NCI-H2227 treated with DMSO at 0.1 percent for 48 hours (cell line): ENCODE results near the gene BRAT1.
"Not testable (repeated sequence)": the region's sequence is repeated elsewhere in the genome, so short reads cannot be mapped to it uniquely, and the experiment has no call there.

Source experiments
- DNase-seq: peaks from one replicate; lab custom pipeline; 2025; lab: John Stamatoyannopoulos, UW

The BRAT1 gene

GRCh38 chr7:2555121-2556052, at the start of gene BRAT1:
Gene BRAT1, minus strand, starts transcription at chr7:2555524. Its CDS starts 1,093 bp downstream, at chr7:2554431.
- DNase-seq, result peak; percentile 93

- DNase-seq, result no peak
These were observed 49.4 kb upstream of the BRAT1 start for GRCh38 chr7:2604608-2605174.

GRCh38 chr7:2603044-2603965, 48.0 kb upstream of the BRAT1 start:
- DNase-seq, result no peak

- DNase-seq, result no peak
These were observed 47.2 kb upstream of the BRAT1 start for GRCh38 chr7:2602406-2603043.

GRCh38 chr7:2601907-2602306, 46.6 kb upstream of the BRAT1 start:
- no peak for DNase-seq

- DNase-seq, result no peak
These were observed 45.7 kb upstream of the BRAT1 start for GRCh38 chr7:2601065-2601464.

GRCh38 chr7:2598154-2598823, 43.0 kb upstream of the BRAT1 start:
- no peak for DNase-seq

GRCh38 chr7:2597273-2597640, 41.9 kb upstream of the BRAT1 start:
- DNase-seq, result no peak

GRCh38 chr7:2596464-2597272, 41.3 kb upstream of the BRAT1 start:
- DNase-seq, result no peak

- no peak for DNase-seq
These were observed 40.0 kb upstream of the BRAT1 start for GRCh38 chr7:2595258-2595860.

- DNase-seq, result no peak
These were observed 39.3 kb upstream of the BRAT1 start for GRCh38 chr7:2594599-2594998.

- no peak for DNase-seq
These were observed 37.9 kb upstream of the BRAT1 start for GRCh38 chr7:2593036-2593727.

- DNase-seq, result no peak
These were observed 37.1 kb upstream of the BRAT1 start for GRCh38 chr7:2592375-2592865.

GRCh38 chr7:2589941-2590340, 34.6 kb upstream of the BRAT1 start:
- DNase-seq, result not testable (repeated sequence)

GRCh38 chr7:2589341-2589740, 34.0 kb upstream of the BRAT1 start:
- DNase-seq, result no peak

- DNase-seq, result no peak
These were observed 32.5 kb upstream of the BRAT1 start for GRCh38 chr7:2587778-2588177.

GRCh38 chr7:2587134-2587533, 31.8 kb upstream of the BRAT1 start:
- no peak for DNase-seq

GRCh38 chr7:2586326-2587020, 31.1 kb upstream of the BRAT1 start:
- DNase-seq, result no peak

- DNase-seq, result no peak
These were observed 30.1 kb upstream of the BRAT1 start for GRCh38 chr7:2585446-2585845.
